ENCODE results near the gene ZBTB17.

The ZBTB17 gene

DNA sequence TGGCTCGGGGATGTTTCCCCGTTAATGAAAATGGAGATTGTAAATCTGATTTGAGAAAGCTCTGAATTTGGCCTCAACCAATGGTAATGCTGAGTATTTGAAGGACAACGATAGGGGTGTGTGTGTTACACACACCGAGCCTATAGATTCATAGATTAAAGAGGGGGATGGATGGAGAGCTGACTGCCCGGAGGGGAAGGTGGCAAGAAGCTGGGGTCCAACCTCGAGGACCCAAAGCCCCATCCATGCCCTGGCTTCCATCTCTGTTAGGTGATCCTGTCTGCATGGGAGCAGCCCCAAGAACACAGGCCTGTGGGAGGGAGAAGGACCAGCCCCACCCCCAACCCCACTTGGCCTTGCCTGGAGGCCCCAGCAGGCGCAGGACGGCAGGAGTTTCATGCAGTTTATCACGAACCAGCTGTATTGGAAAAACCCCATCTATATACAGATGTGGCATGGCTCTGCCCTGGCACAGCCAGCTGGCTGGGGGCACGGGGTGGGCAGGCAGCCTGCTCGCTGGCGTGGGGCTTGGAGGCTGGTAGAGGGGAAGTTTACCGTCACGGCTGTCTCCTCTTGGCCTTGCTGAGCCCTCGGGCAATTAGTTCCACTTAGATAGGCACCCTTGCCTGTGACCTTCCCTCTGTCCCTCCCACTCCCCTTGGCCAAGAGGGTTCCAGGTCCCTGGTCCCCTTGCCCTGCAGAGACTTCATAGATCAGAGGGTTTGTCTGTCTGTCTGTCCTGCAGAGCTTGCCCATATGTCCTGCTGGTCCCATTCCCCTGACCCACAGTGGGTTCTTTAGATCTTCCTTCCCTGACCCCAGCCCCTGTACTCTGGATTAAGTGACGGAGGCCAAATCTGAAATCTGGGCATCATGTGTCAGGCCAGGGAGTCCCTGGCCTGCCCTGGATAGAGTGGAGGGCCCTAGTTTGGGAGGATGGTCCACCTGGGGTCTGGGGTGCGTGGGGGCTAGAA lies 38.9 kb upstream of the ZBTB17 start:
- H3K4me3 ChIP-seq (ENCODE audit: control insufficient read depth, low read depth, low read length): no peak overlapping the region
- TF ChIP-seq CTCF (conservative IDR thresholded peaks at IDR 0.05; ENCODE audit: control insufficient read depth, insufficient read depth, low read depth, low read length): no peak
- DNase-seq (ENCODE audit: low read depth): no peak

GRCh38 chr1:16013908-16014258 lies 38.0 kb upstream of the ZBTB17 start:
- no peak overlapping the region for H3K4me3 ChIP-seq (ENCODE audit: control insufficient read depth, low read depth, low read length)
- TF ChIP-seq CTCF (conservative IDR thresholded peaks at IDR 0.05; ENCODE audit: control insufficient read depth, insufficient read depth, low read depth, low read length): no peak
- no peak for DNase-seq (ENCODE audit: low read depth)

GRCh38 chr1:16013220-16013907 lies 37.5 kb upstream of the ZBTB17 start:
- peak; percentile 49 for DNase-seq (ENCODE audit: low read depth)
- H3K4me3 ChIP-seq (ENCODE audit: control insufficient read depth, low read depth, low read length): peak overlapping the region; percentile 17

GRCh38 chr1:16012590-16013219 lies 36.8 kb upstream of the ZBTB17 start:
- no peak for DNase-seq (ENCODE audit: low read depth)
- H3K4me3 ChIP-seq (ENCODE audit: control insufficient read depth, low read depth, low read length): peak overlapping the region; percentile 17
- TF ChIP-seq CTCF (conservative IDR thresholded peaks at IDR 0.05; ENCODE audit: control insufficient read depth, insufficient read depth, low read depth, low read length): no peak

More at GRCh38 chr1:16013220-16013907, 37.5 kb upstream of the ZBTB17 start:
- no peak for TF ChIP-seq CTCF (conservative IDR thresholded peaks at IDR 0.05; ENCODE audit: control insufficient read depth, insufficient read depth, low read depth, low read length)

- H3K4me3 ChIP-seq (ENCODE audit: control insufficient read depth, low read depth, low read length): no peak overlapping the region
- DNase-seq (ENCODE audit: low read depth): no peak
- no peak for TF ChIP-seq CTCF (conservative IDR thresholded peaks at IDR 0.05; ENCODE audit: control insufficient read depth, insufficient read depth, low read depth, low read length)
Measured at GRCh38 chr1:16011936-16012589, 36.2 kb upstream of the ZBTB17 start.

DNA sequence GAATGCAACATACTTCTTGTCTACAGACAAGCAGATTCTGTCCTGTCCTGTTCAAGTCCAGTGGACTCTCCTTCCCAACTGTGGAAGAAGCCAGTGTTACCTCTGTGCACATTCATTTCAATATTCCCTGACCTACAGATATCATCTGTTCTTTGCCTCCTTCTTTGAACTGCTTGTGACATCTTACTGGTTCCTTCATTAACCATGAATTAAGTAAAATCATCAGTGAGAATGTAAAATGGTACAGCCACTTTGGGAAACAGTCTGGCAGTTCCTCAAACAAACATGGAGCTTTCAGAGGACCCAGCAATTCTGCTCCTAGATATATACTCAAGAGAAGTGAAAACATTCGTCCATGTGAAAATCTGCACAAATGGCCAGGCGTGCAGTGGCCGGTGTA lies 34.9 kb upstream of the ZBTB17 start:
- DNase-seq (ENCODE audit: low read depth): no peak
- TF ChIP-seq CTCF (conservative IDR thresholded peaks at IDR 0.05; ENCODE audit: control insufficient read depth, insufficient read depth, low read depth, low read length): no peak
- no peak overlapping the region for H3K4me3 ChIP-seq (ENCODE audit: control insufficient read depth, low read depth, low read length)

All from fibroblast of mammary gland (primary cell).